NCI-H446 treated with DMSO at 0.1 percent for 48 hours (cell line): ENCODE measurements around the gene REV3L.
"Not testable (repeated sequence)": the region's sequence is repeated elsewhere in the genome, so short reads cannot be mapped to it uniquely, and the experiment has no call there.

Experiments
- DNase-seq: peaks from one replicate; lab custom pipeline; 2025; lab: John Stamatoyannopoulos, UW

The REV3L gene

DNA sequence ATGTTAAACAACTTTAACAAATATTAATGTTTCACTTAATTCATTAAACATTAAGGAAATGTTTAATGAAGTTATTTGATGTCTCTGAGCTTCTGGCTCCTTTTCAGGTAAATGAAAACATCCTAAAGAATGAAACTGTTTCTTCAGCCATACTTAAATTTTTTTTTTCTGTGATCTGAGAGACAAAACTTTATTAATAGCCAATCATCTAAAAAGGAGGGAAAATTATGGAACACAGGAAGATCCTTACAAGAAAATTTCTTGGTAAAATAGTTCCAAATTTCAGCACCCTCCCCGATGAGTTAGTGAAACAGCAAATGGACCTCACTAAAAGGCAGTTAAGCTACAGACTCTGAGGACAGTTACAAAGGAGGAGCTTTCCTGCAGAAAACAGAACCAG is 185.2 kb downstream of the REV3L start:
- no peak for DNase-seq

- DNase-seq = no peak
Measured at GRCh38 chr6:111294374-111294967, 188.5 kb downstream of the REV3L start.

GRCh38 chr6:111291336-111292259 is 191.4 kb downstream of the REV3L start:
- DNase-seq = no peak

DNA sequence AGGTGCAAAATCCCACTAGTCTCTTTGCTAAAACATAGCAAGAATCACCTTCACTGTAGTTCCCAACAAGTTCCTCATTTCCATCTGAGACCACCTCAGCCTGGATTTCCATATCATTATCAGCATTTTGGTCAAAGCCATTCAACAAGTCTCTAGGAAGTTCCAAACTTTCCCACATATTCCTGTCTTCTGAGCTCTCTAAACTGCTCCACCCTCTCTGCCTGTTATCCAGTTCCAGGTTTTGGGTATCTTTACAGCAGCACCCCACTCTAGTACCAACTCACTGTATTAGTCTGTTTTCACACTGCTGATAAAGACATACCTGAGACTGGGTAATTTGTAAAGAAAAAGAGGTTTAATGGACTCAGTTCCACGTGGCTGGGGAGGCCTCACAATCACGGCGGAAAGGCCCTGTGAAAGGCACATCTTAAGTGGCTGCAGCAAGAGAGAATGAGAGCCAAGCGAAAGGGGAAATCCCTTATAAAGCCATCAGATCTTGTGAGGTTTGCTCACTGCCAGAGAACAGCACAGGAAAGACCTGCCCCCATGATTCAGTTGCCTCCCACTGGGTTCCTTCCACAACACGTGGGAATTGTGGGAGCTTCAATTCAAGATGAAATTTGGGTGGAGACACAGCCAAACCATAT is 192.2 kb downstream of the REV3L start:
- DNase-seq = not testable (repeated sequence)

- DNase-seq = not testable (repeated sequence)
Measured at GRCh38 chr6:111284356-111284755, 198.7 kb downstream of the REV3L start.

DNA sequence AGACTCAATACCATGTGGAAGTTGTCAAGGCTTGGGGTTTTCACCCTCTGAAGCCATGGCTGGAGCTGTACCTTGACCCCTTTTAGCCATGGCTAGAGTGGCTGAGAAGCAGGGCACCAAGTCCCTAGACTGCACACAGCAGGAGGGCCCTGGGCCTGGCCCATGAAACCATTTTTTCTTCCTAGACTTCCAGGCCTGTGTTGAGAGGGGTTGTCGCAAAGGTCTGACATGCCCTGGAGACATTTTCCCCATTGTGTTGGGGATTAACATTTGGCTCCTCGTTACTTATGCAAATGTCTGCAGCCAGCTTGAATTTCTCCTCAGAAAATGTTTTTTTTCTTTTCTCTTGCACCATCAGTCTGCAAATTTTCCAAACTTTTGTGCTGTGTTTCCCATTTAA is 199.3 kb downstream of the REV3L start:
- no peak for DNase-seq

DNA sequence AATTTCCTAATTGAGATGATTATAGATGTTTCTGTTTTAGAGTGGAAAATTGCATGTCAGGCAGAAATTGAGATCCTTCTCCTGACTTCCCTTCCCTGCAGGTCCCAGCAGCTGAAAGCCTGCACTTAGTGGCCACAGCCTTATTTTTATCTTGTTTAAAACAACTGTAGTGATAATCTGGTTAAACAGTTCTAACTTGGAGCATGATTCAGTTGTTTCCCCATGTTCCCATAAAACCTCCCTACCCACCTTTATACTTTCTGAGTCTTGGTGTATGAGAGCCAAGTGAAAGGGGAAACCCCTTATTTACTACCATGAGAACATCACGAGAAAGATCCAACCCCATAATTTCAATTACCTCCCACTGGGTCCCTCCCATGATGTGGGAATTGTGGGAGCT is 200.5 kb downstream of the REV3L start:
- DNase-seq = no peak

- DNase-seq = no peak
Measured at GRCh38 chr6:111280445-111280955, 202.5 kb downstream of the REV3L start.

DNA sequence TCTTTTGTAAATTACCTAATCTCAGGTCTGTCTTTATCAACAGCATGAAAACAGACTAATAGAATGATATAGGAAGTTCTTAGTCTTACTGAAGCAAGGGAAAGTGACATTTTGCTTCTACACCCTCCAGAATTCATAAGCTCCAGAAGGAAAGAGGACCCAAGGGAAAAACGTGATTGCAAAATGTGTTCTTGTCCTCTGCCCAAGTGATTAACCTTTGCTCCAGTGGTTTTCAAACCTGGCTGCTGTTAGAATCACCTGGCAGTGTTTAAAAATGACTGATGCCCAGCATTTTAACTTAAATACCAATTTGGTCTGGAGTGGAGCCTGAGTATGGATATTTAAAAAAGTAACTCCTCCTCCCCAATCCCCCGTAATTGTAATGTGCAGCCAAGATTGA is 204.3 kb downstream of the REV3L start:
- no peak for DNase-seq

- DNase-seq = no peak
Measured at GRCh38 chr6:111277819-111278218, 205.2 kb downstream of the REV3L start.

- no peak for DNase-seq
Measured at GRCh38 chr6:111276736-111277135, 206.3 kb downstream of the REV3L start.

GRCh38 chr6:111276335-111276734 is 206.7 kb downstream of the REV3L start:
- DNase-seq = no peak

GRCh38 chr6:111274593-111275217 is 208.3 kb downstream of the REV3L start:
- no peak for DNase-seq

- DNase-seq = no peak
Measured at GRCh38 chr6:111270121-111270520, 212.9 kb downstream of the REV3L start.

DNA sequence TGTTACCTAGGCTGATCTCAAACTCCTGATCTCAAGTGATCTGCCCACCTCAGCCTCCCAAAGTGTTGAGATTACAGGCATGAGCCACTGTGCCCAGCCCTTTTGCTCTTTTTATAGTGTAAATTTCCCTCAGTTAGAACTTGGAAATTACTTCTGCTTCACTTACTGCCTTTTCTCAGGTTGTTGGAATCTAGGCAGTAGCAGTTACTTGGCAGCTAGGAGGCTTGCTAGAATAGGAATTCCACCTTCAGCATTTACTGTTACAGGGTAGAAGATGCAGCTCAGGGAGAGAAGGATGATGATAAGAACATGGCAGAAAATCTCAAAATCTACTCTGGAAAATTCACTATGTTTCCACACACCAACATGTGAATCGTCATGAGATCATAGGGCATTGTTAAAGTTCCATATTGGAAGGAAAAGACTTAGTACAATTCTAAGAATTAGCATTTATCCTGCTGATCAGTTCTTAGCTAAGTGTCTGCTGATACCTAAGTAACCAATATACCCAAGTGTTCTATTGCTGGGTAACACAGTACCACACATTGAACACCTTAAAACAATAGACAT is 213.5 kb downstream of the REV3L start:
- no peak for DNase-seq

DNA sequence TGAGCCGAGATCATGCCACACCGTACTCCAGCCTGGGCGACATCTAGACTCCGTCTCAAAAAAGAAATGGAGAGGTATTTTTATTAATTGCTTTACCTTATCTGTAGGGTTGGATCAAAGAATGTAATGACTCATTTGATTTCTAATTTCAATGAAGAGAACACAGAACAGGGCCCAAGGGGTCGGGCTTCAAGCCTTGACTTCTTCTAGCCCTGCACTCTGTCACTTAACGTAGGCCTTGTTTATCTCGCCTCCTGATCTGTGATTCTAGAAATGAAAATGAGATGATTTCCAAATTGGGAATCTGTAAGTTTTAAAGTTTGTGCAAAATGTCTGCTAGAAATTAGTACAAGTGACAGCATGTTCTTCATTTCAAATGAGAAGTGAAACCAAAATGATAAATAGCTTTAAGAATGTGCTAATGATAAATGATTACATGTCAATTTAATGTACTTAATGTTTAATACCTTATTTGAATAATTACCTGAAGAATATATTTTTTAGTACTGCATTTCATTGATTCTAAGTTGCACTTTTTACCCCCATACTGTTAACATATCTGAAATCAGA is 215.2 kb downstream of the REV3L start:
- no peak for DNase-seq

DNA sequence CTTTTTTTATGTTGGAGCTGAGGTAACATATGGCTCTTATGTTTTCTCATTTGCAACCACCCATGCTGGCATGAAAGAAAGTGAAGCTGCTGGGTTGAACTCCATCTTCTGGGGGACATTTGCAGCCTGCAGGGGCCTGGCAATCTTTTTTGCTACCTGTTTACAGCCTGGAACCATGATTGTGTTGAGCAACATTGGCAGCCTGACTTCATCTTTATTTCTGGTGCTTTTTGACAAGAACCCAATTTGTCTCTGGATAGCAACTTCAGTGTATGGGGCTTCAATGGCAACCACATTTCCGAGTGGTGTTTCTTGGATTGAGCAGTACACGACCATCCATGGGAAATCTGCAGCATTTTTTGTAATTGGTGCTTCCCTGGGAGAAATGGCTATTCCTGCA is 216.7 kb downstream of the REV3L start:
- no peak for DNase-seq

- DNase-seq = no peak
Measured at GRCh38 chr6:111265842-111266241, 217.2 kb downstream of the REV3L start.

- DNase-seq = no peak
Measured at GRCh38 chr6:111263837-111264236, 219.2 kb downstream of the REV3L start.

DNA sequence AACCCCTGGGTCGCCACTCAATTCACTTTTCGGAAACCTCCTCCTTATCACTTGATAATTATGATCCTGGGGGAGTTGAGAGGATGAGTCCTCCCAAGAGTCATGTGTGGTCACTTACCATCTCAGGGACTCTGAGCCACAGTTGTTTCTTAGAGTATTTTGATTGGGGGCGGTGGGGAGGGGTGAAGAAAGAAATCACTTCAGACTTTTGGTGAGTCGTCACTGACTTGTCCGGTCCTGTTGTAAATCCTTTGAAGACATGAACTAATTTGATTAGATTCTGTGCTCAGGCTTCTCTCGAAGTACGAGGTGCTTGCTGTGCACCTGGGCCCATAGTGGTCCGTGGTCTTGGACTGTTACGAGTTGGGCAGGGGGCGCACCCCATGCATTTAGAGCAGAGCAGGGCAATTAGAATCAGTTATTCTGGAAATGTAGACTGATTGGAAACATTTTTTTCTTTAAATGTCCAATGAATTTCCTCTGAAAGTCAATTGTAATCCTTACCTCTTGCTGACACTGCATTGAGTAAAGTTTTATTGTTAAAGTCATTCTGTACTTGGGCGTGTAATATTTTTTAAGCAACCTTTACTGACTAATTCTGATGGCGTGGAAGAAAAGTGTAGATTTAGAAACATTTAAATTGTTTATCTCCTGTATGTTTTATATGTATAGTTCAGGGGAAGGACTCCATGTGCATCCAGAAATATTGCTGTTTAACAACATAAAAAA is 222.3 kb downstream of the REV3L start:
- no peak for DNase-seq
